NCI-H2107 treated with DMSO at 0.1 percent for 48 hours (cell line): ENCODE results near the gene AMZ2.
"Not testable (repeated sequence)": the region's sequence is repeated elsewhere in the genome, so short reads cannot be mapped to it uniquely, and the experiment has no call there.

ENCODE experiments used
- DNase-seq: peaks from one replicate; lab custom pipeline; 2025; ENCODE audit not compliant: unreplicated experiment; lab: John Stamatoyannopoulos, UW

AMZ2 gene

DNA sequence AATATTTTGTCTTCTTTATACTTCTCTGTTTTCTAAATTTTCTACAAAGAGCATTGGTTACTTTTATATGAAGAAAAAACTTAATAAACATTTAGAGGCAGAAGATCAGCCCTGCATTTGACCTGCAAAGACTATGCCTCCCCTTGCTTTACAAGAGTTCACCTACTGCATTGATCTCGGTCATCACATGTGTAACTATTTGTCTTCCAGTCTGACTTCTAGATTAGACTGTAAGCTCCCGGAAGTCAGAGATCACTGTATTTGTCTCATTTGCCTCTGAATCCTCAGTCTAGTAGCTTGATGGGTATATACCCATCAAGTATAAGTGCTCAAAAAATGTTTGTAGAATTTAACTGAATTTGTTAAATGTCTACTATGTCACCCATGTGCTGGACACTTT is 27.7 kb upstream of the AMZ2 start:
- DNase-seq, result not testable (repeated sequence)

DNA sequence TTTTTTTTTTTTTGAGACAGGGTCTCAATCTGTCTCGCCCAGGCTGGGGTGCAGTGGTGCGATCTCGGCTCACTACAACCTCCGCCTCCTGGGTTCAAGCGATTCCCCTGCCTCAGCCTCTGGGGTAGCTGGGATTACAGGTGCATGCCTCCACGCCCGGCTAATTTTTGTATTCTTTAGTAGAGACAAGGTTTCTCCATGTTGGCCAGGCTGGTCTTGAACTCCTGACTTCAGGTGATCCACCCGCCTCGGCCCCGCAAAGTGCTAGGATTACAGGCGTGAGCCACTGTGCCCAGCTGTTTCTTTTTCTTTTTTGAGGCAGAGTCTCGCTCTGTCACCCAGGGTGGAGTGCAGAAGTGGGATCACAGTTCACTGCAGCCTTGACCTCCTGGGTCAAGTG is 27.1 kb upstream of the AMZ2 start:
- DNase-seq, result not testable (repeated sequence)

DNA sequence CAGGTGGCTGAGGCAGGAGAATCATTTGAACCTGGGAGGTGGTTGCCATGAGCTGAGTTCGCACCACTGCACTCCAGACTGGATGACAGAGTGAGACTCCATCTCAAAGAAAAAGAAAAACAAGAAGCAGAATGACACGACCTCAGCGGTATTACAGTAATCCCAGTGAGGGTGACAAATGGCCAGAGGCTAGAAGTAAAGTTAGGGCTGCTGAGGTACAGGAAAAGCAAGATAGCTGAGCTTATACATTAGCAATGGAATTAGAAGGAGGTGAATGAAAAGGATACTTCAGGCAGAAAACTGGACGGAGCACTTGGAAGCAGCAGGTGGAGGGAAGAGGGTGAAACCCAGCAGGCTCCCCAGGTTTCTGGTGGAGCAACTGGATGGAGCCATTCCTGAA is 26.1 kb upstream of the AMZ2 start:
- DNase-seq, result no peak

DNA sequence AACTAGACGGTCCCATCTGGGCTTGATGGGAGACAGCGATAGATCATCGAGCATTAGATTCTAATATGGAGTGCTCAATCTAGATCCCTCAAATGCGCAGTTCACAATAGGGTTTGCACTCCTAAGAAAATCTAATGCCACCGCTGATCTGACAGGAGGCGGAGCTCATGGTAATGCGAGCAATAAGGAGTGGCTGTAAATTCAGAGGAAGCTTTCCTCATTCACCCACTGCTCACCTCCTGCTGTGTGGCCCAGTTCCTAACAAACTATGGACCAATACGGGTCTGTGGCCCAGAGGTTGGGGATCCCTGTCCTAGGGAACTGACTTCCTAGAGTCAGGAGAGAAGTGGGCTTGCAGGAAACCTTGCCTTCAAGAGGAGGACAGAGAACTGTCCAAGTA is 25.2 kb upstream of the AMZ2 start:
- no peak for DNase-seq

DNA sequence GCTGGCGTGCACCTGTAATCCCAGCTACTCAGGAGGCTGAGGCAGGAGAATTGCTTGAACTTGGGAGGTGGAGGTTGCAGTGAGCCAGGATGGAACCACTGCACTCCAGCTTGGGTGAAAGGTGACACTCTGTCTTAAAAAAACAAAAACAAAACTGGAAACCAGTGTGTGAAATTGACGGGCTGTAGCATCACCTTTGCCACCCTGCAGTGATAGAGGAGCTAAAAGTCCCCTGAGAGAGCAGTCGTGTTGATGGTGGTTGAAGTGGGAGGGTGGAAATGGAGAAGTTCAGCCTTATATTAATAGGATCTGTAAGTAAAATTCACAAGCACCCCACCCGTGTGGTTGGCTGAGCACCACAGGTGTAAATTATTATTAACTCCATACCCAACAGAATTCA is 22.8 kb upstream of the AMZ2 start:
- not testable (repeated sequence) for DNase-seq

DNA sequence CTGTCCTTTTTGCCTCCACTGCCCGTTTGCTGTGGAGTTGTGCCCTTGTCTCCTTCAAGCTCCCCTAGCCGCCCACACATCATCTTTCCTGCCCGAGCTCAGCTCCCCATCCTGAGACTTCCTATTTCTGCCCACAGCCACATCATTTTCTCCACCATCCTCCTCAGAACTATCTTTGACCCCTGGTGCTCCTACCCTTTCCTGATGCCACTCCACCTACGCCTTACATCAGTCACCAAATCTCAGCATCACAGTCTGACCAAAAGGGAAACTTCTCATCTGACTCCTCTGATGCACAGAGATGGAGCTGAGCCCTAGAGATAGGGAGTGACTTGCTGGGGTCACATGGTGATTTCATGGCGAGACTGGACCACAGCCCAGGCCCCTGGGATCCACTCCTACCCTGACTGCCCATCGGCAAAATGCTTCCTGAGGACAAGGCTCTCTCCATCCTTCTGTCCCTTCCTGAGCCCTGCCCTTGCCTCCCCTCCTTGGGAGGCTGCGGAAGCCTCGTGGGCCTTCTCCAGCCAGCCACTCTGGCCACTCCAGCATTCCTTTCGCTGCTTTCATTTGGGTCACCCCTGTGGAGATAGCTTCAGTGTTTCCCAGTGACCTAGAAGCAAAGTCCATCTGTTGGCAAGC is 19.7 kb upstream of the AMZ2 start:
- not testable (repeated sequence) for DNase-seq

DNA sequence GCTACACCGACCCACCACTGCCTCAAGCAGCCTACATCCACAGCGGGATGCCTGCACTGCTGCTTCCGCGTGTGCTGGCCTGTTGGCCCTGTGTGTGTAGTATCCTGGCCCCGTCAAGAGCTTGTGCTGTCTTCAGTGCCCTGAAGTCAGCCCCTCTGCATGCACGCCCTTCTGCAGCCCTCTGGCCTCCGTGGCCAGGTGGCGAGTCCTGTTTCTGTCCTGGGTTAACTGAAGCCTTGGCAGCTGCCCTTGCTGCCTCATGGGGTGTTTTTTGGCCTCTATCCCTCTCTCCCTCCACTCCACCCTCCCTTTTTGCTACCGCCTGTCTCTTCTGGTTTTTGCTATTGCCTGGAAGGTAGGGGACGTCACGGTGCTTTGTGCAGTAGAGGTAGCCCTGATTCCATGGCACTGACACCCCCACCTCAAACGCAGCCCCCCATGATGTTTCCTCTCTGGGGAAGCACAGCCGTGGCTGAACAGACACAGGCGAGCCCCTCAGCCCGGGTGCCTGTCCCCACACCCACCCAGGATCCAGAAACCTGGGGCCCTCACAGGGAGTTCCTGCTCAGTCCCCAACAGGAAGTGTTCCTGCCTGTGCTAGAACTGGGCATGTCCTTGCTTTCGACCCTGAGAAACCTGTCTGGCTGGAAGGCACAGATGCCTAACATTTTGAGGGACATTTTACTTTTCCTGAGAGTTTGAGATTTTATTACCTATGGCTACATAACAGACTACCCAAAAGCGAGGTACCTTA is 18.8 kb upstream of the AMZ2 start:
- no peak for DNase-seq

DNA sequence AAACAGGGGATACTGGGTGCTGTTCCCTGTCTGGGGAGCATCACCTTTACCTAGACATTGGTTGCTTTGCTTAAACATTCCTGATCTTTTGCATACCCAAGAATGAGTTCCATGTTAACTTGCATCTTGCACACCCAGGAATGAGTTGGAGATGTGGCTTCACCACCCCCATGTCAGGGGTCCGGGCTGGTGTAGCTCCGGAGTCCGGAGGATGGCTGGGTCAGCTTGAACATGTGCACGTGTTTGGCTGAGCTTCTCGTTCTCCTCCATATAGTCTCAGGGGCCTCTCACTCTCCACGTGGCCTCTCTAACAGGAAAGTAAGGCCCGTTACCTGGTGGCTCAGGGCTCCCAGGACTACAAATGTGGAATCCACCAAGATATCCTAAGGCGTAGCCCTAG is 18.2 kb upstream of the AMZ2 start:
- no peak for DNase-seq

DNA sequence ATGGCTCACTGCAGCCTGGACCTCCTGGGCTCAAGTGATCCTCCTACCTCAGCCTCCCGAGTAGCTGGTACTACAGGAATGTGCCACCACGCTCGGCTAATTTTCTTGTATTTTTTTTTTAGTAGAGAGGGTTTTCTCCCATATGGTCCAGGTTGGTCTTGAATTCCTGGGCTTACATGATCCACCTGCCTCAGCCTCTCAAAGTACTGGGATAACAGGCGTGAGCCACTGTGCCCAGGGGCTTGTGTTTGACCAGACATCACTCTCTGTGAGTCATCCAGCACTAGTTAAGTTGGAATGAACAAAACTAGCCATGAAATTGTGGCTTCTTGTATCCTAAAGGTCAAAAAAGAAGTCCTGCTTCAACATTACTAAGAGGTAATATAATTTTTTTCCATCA is 16.7 kb upstream of the AMZ2 start:
- DNase-seq, result not testable (repeated sequence)

DNA sequence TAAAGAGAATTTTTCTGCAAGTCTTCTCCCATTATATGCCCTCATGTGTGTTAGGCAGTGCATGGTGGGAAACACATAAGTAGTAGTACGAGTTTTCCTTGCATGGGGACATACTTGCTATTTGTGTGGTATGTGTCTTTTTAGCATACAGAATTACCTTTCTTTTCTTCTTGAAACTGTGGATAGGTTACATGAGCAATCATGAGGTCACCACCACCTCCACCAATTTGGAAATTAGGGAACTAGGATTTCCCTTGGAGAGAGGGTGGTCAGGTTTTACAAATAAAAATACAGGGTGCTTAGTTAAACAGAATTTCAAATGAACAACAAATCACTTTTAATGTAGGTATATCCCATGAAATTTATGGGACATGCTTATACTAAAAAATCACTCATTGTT is 16.3 kb upstream of the AMZ2 start:
- no peak for DNase-seq

DNA sequence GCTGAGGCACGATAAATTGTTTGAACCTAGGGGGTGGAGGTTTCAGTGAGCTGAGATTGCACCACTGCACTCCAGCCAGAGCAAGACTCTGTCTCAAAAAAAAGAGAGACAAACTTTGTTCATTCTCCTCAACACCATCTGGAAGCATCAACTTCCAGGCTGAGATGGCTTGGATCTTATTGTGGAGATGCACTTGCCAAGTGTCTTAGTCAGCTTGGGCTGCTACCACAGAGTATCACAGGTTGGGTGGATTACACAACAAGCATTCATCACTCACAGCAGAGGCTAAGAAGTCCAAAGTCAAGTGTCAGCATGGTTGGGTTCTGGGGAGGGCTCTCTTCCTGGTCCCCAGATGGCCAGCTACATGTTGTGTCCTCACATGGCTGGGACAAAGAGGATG is 15.1 kb upstream of the AMZ2 start:
- not testable (repeated sequence) for DNase-seq

DNA sequence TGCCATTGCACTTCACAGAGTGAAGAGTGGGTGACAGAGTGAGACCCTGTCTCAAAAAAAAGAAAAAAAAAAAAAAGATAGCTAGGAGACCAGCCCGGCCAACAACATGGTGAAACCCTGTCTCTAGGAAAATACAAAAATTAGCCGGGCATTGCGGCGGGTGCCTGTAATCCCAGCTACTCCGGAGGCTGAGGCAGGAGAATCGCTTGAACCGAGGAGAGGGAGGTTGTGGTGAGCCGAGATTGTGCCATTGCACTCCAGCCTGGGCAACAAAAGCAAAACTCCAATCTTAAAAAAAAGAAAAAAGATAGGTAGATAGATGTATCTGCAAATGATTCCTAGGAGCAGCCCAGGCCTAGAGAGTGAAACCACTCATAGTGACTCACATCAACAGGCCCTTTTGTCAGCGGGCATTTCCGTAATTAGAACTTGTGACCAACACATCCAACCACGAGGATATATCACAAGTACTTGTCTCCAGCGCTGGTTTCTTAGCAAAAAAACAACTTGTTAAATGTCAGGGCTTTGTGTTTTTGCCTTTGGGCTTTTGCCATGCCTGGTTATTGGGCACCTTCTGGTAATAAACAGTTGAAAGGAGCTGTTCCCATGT is 13.0 kb upstream of the AMZ2 start:
- not testable (repeated sequence) for DNase-seq

DNA sequence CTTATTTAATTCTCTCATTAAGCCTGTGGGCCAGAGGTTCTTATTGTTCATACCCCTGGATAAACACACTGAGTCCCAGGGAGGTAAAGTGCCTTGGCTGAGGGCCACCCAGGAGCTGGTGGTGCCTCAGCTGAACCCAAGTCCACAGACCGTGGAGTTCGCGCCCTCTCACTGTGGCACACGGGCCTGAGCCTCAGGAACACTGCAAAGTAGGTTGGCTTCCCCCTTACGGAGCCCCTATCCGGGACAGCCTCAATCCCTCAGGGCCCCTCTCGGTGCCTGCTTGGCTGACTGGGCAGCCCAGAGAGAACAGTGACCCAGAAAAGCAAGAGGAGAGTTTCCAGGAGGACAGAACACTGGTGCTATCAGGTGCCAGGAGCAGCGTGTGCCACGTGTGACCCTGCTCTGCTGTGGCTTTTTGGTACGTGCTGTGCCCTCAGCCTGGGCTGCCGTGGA is 12.5 kb upstream of the AMZ2 start:
- DNase-seq, result not testable (repeated sequence)

DNA sequence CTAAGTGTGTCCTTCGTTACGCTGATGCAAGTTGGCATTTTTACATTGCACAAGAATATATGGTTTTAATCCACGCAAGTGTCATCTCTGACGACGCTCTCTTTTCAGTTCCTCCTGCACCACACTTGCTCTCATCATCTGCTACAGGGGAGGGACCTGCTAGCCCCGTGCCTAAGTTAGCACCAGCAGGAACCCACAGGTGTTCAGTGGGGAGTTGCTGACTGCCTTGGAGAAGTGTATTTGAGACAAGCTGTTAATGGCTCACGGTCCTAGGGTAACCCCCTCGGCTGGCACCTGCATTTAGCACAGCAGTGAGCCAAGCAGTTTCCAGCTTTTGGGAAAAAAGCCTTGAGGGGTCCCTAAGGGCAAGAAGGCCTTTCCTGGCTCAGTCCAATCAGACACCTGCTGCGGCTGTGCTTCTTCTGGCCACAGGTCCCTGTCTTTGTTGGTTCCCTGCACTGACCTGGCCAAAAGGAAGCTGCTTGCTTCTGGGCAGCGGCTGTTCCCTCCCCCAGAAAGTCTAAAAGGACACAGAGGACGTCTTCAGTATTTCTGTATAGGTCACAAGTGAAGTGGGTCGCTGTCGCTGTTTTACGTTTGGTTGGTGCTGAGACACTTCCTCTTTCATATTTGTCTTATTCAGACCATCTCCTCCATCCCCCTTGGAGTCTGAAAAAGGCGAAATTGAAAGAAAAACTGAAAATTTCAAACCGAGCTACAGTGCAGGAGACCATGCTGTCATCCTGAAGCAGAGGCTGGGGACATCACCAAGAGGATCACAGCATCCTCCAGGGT is 10.3 kb upstream of the AMZ2 start:
- DNase-seq, result not testable (repeated sequence)

DNA sequence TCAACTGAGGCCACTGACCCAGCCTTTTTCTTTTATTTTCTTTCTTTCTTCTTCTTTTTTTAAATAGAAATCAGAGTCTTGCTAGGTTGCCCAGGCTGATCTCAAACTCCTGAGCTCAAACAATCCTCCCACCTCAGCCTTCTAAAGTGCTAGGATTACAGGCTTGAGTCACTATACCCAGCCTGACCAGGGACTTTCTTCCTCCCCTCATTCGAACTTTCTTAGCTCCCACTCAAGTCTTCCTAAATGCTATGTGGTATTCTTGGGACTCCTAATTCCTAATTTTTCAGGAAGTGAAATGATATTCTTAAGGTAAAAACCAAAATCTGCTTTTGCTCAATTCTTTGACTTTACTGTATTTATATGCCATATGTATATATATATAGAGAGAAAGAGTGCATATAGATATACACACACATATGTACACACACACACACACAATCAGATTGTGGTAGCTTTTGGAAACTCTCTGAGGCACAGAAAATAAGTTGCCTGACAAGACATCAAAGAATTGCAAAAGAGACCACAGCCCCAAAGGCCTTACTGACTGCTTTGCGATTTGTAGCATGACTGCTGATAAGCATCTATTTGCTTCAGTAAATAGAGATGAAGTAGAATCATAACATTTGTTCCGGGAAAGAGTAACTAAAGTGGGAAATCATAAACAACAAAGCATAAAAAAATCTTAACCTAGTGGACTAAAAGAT is 9.5 kb upstream of the AMZ2 start:
- DNase-seq, result no peak

DNA sequence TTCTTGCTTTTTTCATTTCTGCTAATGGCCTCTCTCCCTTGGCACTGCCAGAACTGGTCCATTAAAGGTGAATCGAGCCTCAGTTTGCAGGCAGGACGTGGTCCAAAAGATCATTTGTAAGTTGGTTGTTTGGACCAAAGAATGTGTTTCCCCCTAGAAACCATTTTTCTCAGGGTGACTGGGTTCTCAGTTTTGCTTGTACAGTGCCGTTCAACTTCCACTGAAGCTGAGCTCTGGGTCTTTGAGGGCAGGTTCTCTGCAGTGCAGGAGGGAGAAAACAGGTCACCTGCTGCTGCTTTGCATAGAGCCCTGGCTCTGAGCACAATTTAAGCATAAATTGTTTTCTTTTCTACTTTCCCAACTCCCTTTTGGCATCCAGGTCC is 9.0 kb upstream of the AMZ2 start:
- no peak for DNase-seq

DNA sequence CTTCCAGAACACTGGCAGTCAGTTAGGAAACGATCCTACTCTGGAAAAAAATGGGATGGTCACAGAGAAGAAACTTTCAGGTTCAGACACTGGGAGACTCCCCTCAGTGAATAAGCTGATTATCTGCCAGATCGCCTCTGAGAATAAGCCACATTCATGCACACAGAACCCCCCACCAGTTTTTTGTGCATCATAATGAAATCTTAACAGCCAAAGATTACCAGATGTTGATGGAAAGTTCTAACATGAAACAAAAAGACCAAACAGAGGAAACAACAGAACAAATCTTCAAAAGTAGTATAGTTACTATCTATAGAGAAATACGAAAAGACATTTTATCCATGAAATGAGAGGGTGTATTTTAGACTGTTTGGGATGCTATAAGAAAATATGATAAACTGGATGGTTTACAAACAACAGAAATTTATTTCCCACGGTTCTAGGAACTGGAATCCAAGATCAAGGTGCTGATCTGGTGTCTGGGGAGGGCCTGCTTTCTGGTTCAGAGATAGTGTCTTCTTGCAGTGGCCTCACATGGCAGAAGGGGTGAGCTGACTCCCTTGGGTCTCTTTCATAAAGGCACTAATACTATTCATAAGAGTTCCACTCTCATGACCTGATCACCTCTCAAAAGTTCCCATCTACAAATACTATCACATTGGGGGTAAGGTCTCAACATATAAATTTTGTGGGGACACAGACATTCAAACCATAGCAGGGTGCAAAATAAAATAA is 8.0 kb upstream of the AMZ2 start:
- DNase-seq, result no peak

DNA sequence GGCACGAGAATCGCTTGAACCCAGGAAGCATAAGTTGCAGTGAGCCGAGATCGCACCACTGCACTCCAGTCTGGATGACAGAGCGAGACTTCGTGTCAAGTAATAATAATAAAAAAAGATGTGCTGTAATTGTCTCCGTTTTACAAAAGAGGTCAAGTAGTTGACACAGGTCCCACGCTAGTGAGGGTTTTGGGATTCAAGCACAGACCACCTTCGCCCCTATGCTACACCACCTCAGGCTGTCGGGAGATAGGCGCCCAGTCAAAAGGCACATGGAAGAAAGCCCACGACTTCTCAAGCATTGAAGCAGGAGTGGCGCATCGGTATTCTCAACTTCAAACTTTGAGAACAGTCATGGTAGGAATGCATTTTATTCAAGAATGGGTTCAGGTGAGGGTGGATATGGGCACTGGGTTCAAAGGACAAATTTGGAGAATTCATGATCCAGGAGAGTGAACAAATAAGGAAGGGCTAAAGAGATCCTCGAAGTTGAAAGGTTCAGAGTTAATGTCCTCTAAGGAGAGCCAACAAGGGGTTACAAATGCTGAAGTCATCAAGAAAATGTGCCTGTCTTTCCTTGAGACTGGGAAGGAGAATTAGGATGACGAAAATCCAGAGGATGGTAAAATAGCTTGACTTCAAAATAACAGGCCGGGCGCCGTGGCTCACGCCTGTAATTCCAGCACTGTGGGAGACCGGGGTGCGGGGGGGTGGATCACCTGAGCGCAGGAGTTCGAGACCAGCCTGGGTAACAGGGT is 1.4 kb upstream of the AMZ2 start:
- no peak for DNase-seq

DNA sequence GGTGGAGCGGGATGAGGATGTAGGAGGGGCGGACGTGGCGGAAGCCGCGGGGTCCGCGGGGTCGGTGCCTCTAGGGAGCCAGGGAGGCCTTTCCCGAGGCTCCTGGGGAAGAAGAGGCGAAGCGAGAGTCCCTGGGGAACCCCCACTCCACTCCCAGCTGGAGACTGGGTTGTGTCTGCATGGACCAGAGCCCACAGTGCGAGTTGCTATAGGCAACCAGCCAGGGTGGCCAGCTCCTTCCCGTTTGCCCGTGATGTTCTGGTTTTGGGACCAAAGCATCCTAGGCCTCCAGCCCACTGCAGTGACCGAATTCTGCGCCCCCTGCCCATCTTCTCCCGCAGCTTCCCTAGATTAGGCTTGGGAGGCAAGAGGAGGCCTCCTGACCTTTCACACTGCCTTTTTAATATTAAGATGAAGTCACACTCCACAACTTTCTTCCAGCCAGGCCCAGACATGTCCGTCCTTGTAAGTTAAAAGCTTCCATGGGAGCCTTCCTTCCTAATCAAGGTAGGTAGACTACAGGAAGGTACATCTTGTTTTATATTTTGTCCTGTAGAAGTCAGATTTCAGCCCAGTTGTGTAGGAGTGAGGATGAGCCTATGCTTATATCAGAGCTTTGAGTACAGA is 469 bp downstream of the AMZ2 start:
- DNase-seq, result no peak
